Brain pericyte (primary cell): ENCODE results near the gene IFT81.
"Not testable (repeated sequence)": the region's sequence is repeated elsewhere in the genome, so short reads cannot be mapped to it uniquely, and the experiment has no call there.

Source experiments
- DNase-seq: peaks from one replicate; pipeline ENCODE4 v3.0.0-alpha.2; 2012; ENCODE audit warnings: low read depth, low spot score

The IFT81 gene

GRCh38 chr12:110199339-110200123 lies 75.4 kb downstream of the IFT81 start:
- DNase-seq, result peak; percentile 45

DNA sequence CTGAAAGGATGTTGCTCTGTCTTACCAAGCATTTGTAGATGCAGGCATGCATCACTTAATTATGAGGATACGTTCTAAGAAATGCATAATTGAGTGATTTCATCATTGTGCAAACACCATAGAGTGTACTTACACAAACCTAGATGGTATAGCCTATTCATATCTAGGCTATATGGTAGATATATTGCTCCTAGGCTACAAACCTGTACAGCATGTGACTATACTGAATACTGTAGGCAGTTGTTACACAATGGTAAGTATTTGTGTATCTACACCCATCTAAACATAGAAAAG lies 75.9 kb downstream of the IFT81 start:
- DNase-seq, result no peak

DNA sequence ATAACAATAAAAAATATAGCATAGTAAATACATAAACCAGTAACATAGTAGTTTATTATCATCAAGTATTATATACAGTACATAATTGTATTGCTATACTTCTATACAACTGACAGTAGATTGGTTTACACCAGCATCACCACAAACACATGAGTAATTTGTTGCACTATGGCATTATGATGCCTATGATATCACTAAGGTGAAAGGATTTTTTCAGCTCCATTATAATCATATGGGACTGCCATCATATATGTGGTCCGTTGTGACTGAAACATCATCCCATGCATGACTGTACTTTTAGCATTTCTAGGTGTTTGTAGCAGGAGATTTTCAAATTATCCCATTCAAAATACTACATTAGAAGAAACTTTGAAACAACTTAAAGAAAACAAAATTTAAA lies 77.8 kb downstream of the IFT81 start:
- no peak for DNase-seq

DNA sequence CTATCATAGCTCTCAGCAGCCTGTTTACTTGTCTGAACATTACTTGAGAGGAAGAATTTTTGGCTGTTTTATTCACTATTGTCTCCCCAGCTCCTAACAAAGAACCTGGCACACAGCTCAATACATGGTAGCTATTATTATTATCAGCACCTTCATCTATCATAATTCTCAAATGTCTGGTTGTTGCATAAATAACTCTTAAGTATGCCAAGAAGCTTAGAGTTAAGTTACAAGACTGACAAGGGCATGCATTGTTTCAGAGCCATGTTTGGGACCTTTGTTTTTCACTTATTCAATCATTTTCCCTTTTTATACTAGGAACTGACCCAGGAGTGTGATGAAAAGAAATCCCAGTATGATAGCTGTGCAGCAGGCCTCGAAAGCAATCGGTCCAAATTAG lies 79.4 kb downstream of the IFT81 start:
- DNase-seq, result no peak

DNA sequence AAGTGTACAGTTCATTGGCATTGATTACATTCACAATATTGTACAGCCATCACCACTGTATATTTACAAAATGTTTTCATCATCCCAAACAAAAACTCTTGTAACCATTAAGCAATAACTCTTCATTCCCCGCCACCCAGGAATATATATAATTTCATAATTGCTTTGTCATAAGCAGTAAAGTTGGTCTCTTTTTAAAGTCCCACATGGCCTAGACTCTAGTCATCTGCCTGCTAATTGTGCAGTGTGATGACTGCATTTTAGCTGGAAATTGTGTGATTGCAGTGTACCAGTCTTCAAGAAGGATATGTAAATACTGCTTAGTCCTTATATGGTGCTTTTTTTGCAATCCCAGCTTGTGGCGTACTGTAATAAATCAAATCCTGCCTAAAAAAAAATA lies 81.8 kb downstream of the IFT81 start:
- DNase-seq, result no peak

- DNase-seq, result peak; percentile 58
Observed at GRCh38 chr12:110211639-110212536, 87.7 kb downstream of the IFT81 start.

DNA sequence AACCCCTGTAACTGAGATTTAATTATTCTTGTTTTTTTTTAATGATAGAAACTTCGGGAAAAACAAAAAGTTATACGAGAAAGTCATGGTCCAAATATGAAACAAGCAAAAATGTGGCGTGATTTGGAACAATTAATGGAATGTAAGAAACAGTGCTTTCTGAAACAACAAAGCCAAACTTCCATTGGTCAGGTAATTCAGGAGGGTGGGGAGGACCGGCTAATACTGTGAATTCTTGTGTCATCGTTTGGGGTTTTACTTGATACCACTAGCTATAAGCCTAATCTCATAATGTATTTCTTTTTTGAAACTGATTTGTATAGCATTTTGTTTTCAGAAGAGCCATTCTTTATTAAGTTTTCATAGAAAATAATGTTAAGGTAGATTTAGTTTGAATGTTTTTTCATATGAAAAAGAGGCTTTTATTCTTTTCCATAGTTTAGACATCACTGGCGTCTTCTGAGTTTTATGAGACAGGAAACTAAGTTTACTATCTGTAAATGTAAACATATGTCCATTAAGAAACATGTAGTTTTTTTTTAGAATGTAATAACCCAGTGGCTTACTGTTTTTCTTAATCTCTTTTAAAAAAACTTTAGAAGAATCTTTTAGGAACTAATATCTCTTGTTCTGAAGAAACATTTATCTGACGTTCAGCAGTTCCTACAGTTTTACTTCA lies 94.0 kb downstream of the IFT81 start:
- DNase-seq, result no peak

DNA sequence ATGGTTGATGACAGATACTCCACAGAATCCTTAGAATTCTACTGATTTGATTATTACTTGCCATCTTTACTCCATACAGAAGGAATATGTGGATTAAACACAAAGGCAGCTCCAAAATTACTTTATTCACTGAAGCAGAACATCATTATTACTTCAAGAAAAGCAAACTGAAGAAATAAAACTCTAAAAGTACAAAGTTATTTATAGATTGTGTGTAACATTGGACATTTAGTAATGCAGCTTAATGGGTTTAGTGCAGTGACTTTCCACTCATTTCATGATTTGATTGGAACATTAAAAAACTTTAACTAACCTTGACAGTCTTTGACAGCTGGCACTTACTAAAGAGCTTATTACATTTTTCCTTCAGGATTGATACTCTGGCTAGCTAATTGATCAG lies 97.9 kb downstream of the IFT81 start:
- DNase-seq, result no peak

DNA sequence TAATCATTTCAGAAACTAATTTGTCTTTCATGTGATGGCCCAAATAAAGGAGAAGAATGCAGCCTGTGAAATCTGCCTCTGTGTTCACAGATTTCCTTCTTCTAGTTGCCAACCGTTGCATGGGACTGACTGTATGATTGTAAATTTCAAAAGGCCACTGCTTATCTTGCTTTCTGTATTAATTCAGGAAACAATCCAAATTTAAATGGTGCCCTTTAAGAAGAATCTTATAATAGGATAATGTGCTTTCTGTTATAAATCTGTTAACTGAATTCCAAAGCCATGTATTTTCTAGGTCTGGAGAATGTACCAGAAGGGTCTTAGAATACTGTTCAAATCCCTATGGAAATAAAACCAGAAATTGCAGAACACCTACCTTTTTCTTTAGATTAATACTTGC lies 98.3 kb downstream of the IFT81 start:
- no peak for DNase-seq

GRCh38 chr12:110223777-110224378 lies 99.7 kb downstream of the IFT81 start:
- no peak for DNase-seq

GRCh38 chr12:110224379-110225304 lies 100.5 kb downstream of the IFT81 start:
- DNase-seq, result no peak

DNA sequence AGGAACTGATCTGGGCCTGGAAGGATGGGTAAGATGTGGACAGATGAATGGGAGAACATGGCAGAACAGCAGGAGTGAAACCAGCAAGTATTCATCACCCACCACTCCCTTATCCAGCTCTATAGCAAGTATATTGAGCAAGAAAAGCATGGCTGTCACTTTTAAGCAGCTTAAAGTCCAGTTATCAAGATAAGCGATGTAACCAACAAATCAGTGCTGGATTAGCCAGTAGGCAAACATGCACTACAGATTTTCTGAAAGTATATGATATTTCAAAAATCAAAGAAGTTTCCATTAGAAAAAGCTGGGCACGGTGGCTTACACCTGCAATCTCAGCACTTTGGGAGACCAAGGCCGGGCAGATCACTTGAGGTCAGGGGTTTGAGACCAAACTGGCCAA lies 103.0 kb downstream of the IFT81 start:
- no peak for DNase-seq

GRCh38 chr12:110228348-110228747 lies 104.2 kb downstream of the IFT81 start:
- not testable (repeated sequence) for DNase-seq

GRCh38 chr12:110228756-110229155 lies 104.6 kb downstream of the IFT81 start:
- DNase-seq, result no peak

- no peak for DNase-seq
Observed at GRCh38 chr12:110229409-110229808, 105.3 kb downstream of the IFT81 start.

- DNase-seq, result no peak
Observed at GRCh38 chr12:110230655-110231054, 106.5 kb downstream of the IFT81 start.

DNA sequence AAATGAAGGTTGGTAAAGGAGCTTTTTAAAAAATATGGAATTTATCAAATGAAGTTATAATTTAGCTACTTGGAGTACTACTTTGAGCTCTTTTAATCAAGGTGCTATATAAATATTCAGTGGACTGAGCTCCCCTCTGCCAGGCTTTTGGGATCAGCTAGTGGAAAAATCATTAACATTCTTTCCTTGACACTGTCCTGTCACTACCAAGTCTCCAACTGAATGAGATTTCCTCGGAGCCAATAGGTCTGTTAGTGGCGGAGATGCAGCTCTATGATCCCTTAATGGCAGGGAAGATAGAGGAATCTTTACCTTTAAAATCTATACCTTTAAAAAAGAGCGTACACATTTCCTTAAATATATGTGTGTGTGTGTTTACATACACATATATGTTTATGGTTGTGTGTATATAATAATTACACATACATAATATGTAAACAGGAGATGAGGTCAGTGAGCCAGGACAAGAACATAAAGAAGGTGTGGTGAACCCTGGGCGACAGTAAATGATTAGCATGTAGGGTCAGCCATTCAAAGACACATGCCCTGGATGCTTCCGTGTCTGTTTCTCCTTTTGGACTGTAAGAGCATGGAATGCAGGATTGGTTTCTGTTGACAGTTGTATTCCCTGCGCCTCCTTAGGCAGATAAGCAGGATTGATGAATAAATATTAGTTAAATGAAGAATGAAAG lies 109.2 kb downstream of the IFT81 start:
- no peak for DNase-seq

DNA sequence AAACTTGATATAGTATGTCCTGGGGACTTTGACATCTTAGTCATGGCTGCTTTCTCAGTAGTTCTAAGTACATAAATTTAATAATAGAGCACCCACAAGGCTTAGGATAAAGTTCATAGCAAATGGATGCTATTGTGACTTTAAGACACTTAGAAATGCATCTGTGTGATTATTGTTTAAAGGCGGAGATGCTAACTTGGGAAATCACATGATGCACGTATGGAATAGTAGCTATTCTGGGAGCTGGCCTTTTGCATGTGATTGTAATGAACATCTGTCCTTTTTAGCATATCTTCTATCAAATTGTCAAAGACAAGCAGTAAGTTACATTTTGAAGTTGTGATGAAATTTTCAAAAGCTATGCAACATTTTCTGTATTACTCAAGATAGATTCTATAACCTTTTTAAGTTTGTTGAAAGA lies 110.2 kb downstream of the IFT81 start:
- no peak for DNase-seq

GRCh38 chr12:110234755-110235154 lies 110.6 kb downstream of the IFT81 start:
- no peak for DNase-seq

DNA sequence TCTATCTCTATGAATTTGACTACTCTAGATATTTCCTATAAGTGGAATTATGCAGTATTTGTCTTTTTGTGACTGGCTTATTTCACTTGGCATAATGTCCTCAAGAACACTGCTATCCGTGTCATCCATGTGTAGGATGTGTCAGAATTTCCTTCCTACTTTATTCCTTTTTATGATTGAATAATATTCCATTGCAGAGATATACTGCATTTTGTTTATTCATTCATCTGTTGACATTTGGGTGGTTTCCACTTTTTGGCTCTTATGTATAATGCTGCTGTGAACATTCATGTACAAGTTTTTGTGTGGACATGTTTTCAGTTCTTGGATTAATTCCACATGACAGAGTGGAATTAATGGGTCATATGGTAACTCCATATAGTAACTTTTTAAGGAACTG lies 111.2 kb downstream of the IFT81 start:
- no peak for DNase-seq
